HG02943 (cell line): Measurements from ENCODE around the gene PIK3R4.
A peak's percentile ranks its signal among the peaks of the same experiment; 100 is the strongest.

ENCODE experiments used
- ATAC-seq: cut with Tn5 transposase; IDR thresholded peaks from one replicate; pipeline ENCODE4 v1.9.1; 2021; ENCODE audit warnings: mild to moderate bottlenecking, low read depth, moderate library complexity; ENCODE audit not compliant: unreplicated experiment

The PIK3R4 gene

GRCh38 chr3:130746246-130747039 lies at the start of gene PIK3R4:
TSS of gene PIK3R4 (minus strand) at chr3:130746829. CDS start at chr3:130745218, 1,611 bp downstream.
- ATAC-seq, result peak; percentile 94

GRCh38 chr3:130795396-130795795 lies 48.8 kb upstream of the PIK3R4 start:
- ATAC-seq, result no peak

- ATAC-seq, result no peak
Observed at GRCh38 chr3:130792246-130792645, 45.6 kb upstream of the PIK3R4 start.

GRCh38 chr3:130789782-130790322 lies 43.2 kb upstream of the PIK3R4 start:
- ATAC-seq, result no peak

- ATAC-seq, result no peak
Observed at GRCh38 chr3:130787422-130788068, 40.9 kb upstream of the PIK3R4 start.

GRCh38 chr3:130786306-130786705 lies 39.7 kb upstream of the PIK3R4 start:
- no peak for ATAC-seq

- ATAC-seq, result no peak
Observed at GRCh38 chr3:130783629-130784028, 37.0 kb upstream of the PIK3R4 start.

GRCh38 chr3:130779486-130779885 lies 32.9 kb upstream of the PIK3R4 start:
- no peak for ATAC-seq

GRCh38 chr3:130779031-130779430 lies 32.4 kb upstream of the PIK3R4 start:
- peak; percentile 84 for ATAC-seq

- ATAC-seq, result no peak
Observed at GRCh38 chr3:130773366-130773765, 26.7 kb upstream of the PIK3R4 start.

- ATAC-seq, result no peak
Observed at GRCh38 chr3:130772129-130772528, 25.5 kb upstream of the PIK3R4 start.

GRCh38 chr3:130770644-130771043 lies 24.0 kb upstream of the PIK3R4 start:
- no peak for ATAC-seq

GRCh38 chr3:130761730-130762311 lies 15.2 kb upstream of the PIK3R4 start:
- ATAC-seq, result no peak

GRCh38 chr3:130760922-130761321 lies 14.3 kb upstream of the PIK3R4 start:
- ATAC-seq, result no peak

GRCh38 chr3:130759692-130760338 lies 13.2 kb upstream of the PIK3R4 start:
- ATAC-seq, result no peak

- no peak for ATAC-seq
Observed at GRCh38 chr3:130758624-130759369, 12.2 kb upstream of the PIK3R4 start.

GRCh38 chr3:130757611-130758150 lies 11.1 kb upstream of the PIK3R4 start:
- ATAC-seq, result no peak

GRCh38 chr3:130755666-130756065 lies 9.0 kb upstream of the PIK3R4 start:
- no peak for ATAC-seq

GRCh38 chr3:130748981-130749380 lies 2.4 kb upstream of the PIK3R4 start:
- no peak for ATAC-seq

GRCh38 chr3:130748467-130748861 lies 1.8 kb upstream of the PIK3R4 start:
- ATAC-seq, result no peak
